ENCODE results near the gene XRCC1.

Gene XRCC1

GRCh38 chr19:43498233-43498842, 77.0 kb downstream of the XRCC1 start:
- in situ Hi-C loops (cut with MboI; ENCODE audit: low sequenced_read_pairs): no loop called here

DNA sequence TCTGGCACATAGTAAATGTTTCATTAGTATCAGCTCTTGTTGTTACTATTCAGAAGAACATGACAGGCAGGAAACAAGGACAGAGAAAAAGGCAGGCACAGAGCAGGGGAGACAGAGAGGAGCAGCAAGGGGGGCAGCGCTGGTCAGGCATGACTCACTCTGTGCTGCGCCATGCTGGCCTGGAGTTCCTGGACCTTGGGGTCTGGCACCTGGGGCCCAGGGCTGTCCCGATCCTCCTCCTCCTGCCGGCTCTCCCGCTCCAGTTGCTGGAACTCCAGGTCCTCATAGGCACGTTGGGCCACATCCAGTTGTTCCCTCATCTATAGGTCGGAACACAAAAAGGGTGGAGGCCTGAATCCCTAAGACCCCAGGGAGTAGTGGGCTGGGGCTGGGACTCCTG, 78.4 kb downstream of the XRCC1 start:
- in situ Hi-C loops (cut with MboI; ENCODE audit: low sequenced_read_pairs): no loop called here

DNA sequence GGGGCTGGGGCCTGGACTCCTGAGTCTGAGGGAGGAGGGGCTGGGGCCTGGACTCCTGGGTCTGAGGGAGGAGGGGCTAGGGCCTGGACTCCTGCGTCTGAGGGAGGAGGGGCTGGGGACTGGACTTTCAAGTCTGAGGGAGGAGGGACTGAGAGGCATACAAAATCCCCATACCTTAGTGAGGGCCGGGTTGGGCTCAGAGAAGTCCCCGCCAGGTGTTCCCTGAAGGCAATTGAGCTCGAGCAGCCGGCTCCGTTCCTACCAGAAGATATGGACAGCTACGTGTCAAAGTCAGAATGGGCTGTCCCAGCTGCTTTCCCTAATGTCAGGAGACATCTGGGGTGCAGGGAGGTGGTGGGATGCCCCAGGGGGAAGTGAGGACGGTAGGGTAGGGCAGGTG, 80.2 kb downstream of the XRCC1 start:
- in situ Hi-C loops (cut with MboI; ENCODE audit: low sequenced_read_pairs): no loop called here

Data from hTERT RPE-1 (cell line).